CD4-positive, alpha-beta T cell (primary cell): ENCODE results near the gene TRIM22. TPM values are rescaled to one million over a fixed set of nuclear protein-coding genes. Genes with fewer than 3 reads are reported as not detected.

Experiments used
- ATAC-seq: fragments of 200-7000 bp; cut with Tn5 transposase; one replicate; pipeline ENCODE4 v1.10.0; 2022; ENCODE audit warnings: mild to moderate bottlenecking; ENCODE audit not compliant: poor library complexity
- CTCF ChIA-PET: fragments of 350-600 bp; sonication (Branson Sonifier 250); formaldehyde crosslinking; loops from one replicate; lab custom pipeline; 2021; ENCODE audit warnings: antibody characterized with exemption, inconsistent platforms; lab: Charles Lee
- POLR2A ChIA-PET: fragments of 350-600 bp; sonication (Branson Sonifier 250); formaldehyde crosslinking; loops from one replicate; lab custom pipeline; 2021; ENCODE audit warnings: antibody characterized with exemption, inconsistent platforms; lab: Charles Lee
- DNase-seq, 14 experiments: peaks; one replicate each; pipeline ENCODE4 v3.0.0-alpha.2; 2013 to 2020; ENCODE audit warnings: mixed read lengths in 2 of 14
- H3K27ac ChIP-seq, 2 donors: one replicate each; pipeline versions ENCODE4 v1.5.1 to v1.7.0; 2013; ENCODE audit warnings: low read length in 2 of 2, low read depth in 1 of 2, mild to moderate bottlenecking in 1 of 2
- H3K27me3 ChIP-seq, 2 experiments: 1 replicate in 1 of 2; 2 replicates in 1 of 2; pipeline versions ENCODE4 v1.6.1 to v1.7.0; 2013; ENCODE audit warnings: low read length in 2 of 2, control low read depth in 1 of 2, mild to moderate bottlenecking in 1 of 2, moderate library complexity in 1 of 2; ENCODE audit not compliant: insufficient read depth in 2 of 2, control insufficient read depth in 1 of 2
- H3K36me3 ChIP-seq: one replicate; pipeline ENCODE4 v1.6.1; 2013; ENCODE audit warnings: low read length, control low read depth; ENCODE audit not compliant: insufficient read depth
- H3K4me1 ChIP-seq: one replicate; pipeline ENCODE4 v1.6.1; 2013; ENCODE audit warnings: low read length, control low read depth; ENCODE audit not compliant: insufficient read depth
- H3K4me3 ChIP-seq: one replicate; pipeline ENCODE4 v1.5.1; 2013; ENCODE audit warnings: mild to moderate bottlenecking, low read length, moderate library complexity
- H3K9me3 ChIP-seq, 2 experiments: 1 replicate in 1 of 2; 2 replicates in 1 of 2; pipeline versions ENCODE4 v1.6.1 to v1.7.0; 2013; ENCODE audit warnings: low read length in 2 of 2, mild to moderate bottlenecking in 2 of 2, control low read depth in 1 of 2, moderate library complexity in 1 of 2; ENCODE audit not compliant: control insufficient read depth in 1 of 2, insufficient read depth in 1 of 2
- H3K27ac Mint-ChIP-seq: one replicate; pipeline ENCODE4 v1.8.0; 2020; ENCODE audit warnings: mixed read lengths
- H3K27me3 Mint-ChIP-seq: one replicate; pipeline ENCODE4 v1.8.0; 2021; ENCODE audit warnings: mixed read lengths
- H3K36me3 Mint-ChIP-seq: one replicate; pipeline ENCODE4 v1.8.0; 2021; ENCODE audit warnings: low read depth, mixed read lengths
- H3K4me1 Mint-ChIP-seq: one replicate; pipeline ENCODE4 v1.8.0; 2021; ENCODE audit warnings: low read depth, mixed read lengths
- H3K4me3 Mint-ChIP-seq: one replicate; pipeline ENCODE4 v1.8.0; 2020; ENCODE audit warnings: mild to moderate bottlenecking, mixed read lengths
- H3K9me3 Mint-ChIP-seq: one replicate; pipeline ENCODE4 v1.8.0; 2020; ENCODE audit warnings: mixed read lengths
- CTCF ChIP-seq: fragments of 200-600 bp; IDR thresholded peaks from one replicate; pipeline ENCODE4 v1.8.0; 2022; ENCODE audit warnings: antibody characterized with exemption, mild to moderate bottlenecking
- intact Hi-C, 2 experiments: fragments of 100-400 bp; cut with DNase I in 1 of 2; cut with micrococcal nuclease in 1 of 2; formaldehyde crosslinking; loops; one replicate each; pipeline versions ENCODE4 v1.15.1 to v1.9.0; 2023 to 2025; cut with DNase I, micrococcal nuclease
- total RNA-seq, 174 experiments: library from RNA in 2 of 174; stranded (reverse) in 2 of 174; gene quantifications; one replicate each; pipeline ENCODE4 v1.2.3 and lab custom pipeline; 2021 to 2026

Gene TRIM22
- total RNA-seq, 2 experiments from 2014 or later, result 198 to 206 TPM

- H3K36me3 Mint-ChIP-seq, result peaks cover 38% of the 10 kb centered on the region
- H3K4me1 Mint-ChIP-seq, result peaks cover 71% of the 10 kb centered on the region
These were observed 5.4 kb upstream of the TRIM22 start for GRCh38 chr11:5684036-5684645.

DNA sequence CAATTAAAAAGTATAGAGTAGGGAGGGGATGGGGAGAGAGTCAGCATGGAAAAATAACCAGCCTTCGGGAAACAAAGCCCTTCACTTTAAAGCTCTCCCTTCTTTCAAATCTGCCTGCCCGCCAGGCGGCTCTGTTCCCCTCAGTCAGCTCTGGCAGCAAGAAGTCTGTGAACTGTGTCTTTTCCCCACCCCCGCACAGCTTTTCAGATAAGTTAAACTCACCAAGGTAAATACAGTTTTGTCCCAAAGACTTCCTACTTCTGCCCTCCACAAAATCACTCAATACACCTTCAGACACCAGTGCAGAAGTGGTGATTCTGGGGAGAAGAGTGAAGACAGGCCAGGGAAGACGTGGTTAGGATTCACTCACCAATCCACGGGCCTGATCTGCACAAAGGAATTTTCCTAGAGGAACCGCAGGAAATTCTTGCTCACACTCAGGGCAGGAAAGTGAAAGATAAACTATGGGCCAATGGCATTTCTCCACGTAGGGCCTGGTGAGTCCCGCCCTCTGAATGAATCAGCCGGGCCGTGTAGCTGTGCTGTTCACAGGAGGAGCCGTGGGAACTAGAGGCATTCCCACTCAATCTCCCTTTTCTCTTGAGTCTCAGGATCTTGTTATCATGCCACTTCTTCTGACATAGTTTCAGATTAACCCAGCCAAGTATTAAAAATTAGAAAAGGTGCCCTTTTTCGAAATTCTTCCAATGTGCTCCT, 4.8 kb upstream of the TRIM22 start, which contains the start of gene TRIM5:
Gene TRIM5, minus strand, starts transcription at position 429 of the 717 bp plus-strand sequence. CDS start 4,897 bp downstream, outside the sequence.
- Mint-ChIP-seq H3K4me1 (peaks cover 70% of the 10 kb centered on the region), H3K27me3 (no peaks in the 10 kb centered on the region), H3K36me3 (peaks cover 34% of the 10 kb centered on the region), H3K27ac (peak within 1 kb of the TSS; percentile 88), H3K4me3 (peak within 1 kb of the TSS; percentile 94), H3K9me3 (no peaks in the 10 kb centered on the region)
- ChIA-PET CTCF (interaction anchor here (0.6 to 2.6 kb wide), 12 partner anchors 9 to 108 kb away, joined by 3 to 12 read pairs (median 4); partner anchors contain the start of gene TRIM34), POLR2A (interaction anchor here (0.6 to 1.8 kb wide), 14 partner anchors 9 to 85 kb away, joined by 3 to 8 read pairs (median 4); partner anchors contain the start of gene TRIM34)
- peak; percentile 76 for TF ChIP-seq CTCF
- Histone ChIP-seq H3K9me3 (no peaks in the 10 kb centered on the region), H3K27ac (peak within 1 kb of the TSS; percentile 89 to 90), H3K36me3 (peaks cover 7% of the 10 kb centered on the region), H3K4me3 (peak within 1 kb of the TSS; percentile 72), H3K4me1 (peaks cover 38% of the 10 kb centered on the region), H3K27me3 (no peaks in the 10 kb centered on the region)
- peak; percentile 54 to 92 (median 72) for DNase-seq
- intact Hi-C loops, result loop anchor here (1.0 to 10.0 kb wide), 8 partner anchors 27 to 1290 kb away; partner anchors contain the start of genes OR52N2 (in 2 of the 2), TRIM34 (in 2 of the 2), CNGA4 (in 1 of the 2) and FHIP1B (in 1 of the 2)
- peak; percentile 84 for ATAC-seq

More at GRCh38 chr11:5684036-5684645, 5.4 kb upstream of the TRIM22 start:
- ChIA-PET CTCF (interaction anchor here (0.6 to 2.6 kb wide), 12 partner anchors 9 to 109 kb away, joined by 3 to 12 read pairs (median 4); partner anchors contain the start of gene TRIM34), POLR2A (interaction anchor here (0.6 to 1.8 kb wide), 12 partner anchors 9 to 84 kb away, joined by 3 to 8 read pairs (median 5); partner anchors contain the start of gene TRIM34)
- no peak for TF ChIP-seq CTCF
- Mint-ChIP-seq H3K9me3 (no peaks in the 10 kb centered on the region), H3K4me3 (peak overlapping the region; percentile 94), H3K27me3 (no peaks in the 10 kb centered on the region), H3K27ac (peak overlapping the region; percentile 88)
- H3K36me3 ChIP-seq, result peaks cover 14% of the 10 kb centered on the region
- intact Hi-C loops, result loop anchor here (1.0 to 10.0 kb wide), 8 partner anchors 28 to 1289 kb away; partner anchors contain the start of genes OR52N2 (in 2 of the 2), TRIM34 (in 2 of the 2), CNGA4 (in 1 of the 2) and FHIP1B (in 1 of the 2)
- ATAC-seq, result no peak
- peak overlapping the region; percentile 89 to 90 for H3K27ac ChIP-seq
- peaks cover 38% of the 10 kb centered on the region for H3K4me1 ChIP-seq
- H3K9me3 ChIP-seq, result no peaks in the 10 kb centered on the region
- peak in 2 of 14 experiments; percentile 10 to 11 for DNase-seq
- H3K27me3 ChIP-seq, result no peaks in the 10 kb centered on the region
- H3K4me3 ChIP-seq, result peak overlapping the region; percentile 72

GRCh38 chr11:5686426-5686825, 3.2 kb upstream of the TRIM22 start:
- Histone ChIP-seq H3K4me1 (peaks cover 38% of the 10 kb centered on the region), H3K4me3 (no peak overlapping the region), H3K27me3 (no peaks in the 10 kb centered on the region), H3K27ac (no peak overlapping the region), H3K9me3 (no peaks in the 10 kb centered on the region), H3K36me3 (no peaks in the 10 kb centered on the region)
- POLR2A ChIA-PET, result no interaction called here
- intact Hi-C loops, result loop anchor here in 1 of 2 experiments (2.0 to 10.0 kb wide), 3 partner anchors 14 to 1292 kb away; partner anchors contain the start of genes CNGA4, FHIP1B and TRIM21
- no peak for ATAC-seq
- Mint-ChIP-seq H3K4me3 (no peak overlapping the region), H3K4me1 (peaks cover 64% of the 10 kb centered on the region), H3K9me3 (no peaks in the 10 kb centered on the region), H3K27ac (no peak overlapping the region), H3K27me3 (no peaks in the 10 kb centered on the region), H3K36me3 (peaks cover 33% of the 10 kb centered on the region)
- CTCF ChIA-PET, result interaction anchor here (1.9 kb wide), 1 partner anchor 24 kb away, joined by 6 read pairs; no protein-coding TSS in a partner anchor
- no peak for DNase-seq
- TF ChIP-seq CTCF, result no peak
